Glomerular endothelial cell (primary cell): ENCODE measurements around the gene DRD2. TPM values are rescaled to one million over a fixed set of nuclear protein-coding genes. Genes with fewer than 3 reads are reported as not detected.

Experiments
- DNase-seq: peaks from one replicate; pipeline ENCODE4 v3.0.0-alpha.2; 2011; ENCODE audit warnings: low read depth, low spot score; ENCODE audit errors: extremely low read depth
- total RNA-seq: library from RNA; depleted of rRNA; stranded (reverse); fragments of >200 nt; gene quantifications from 2 replicates; pipeline ENCODE4 v1.2.3, GENCODE V29; 2015

DRD2 gene
- total RNA-seq, 1 donor from 2014 or later, result not detected

DNA sequence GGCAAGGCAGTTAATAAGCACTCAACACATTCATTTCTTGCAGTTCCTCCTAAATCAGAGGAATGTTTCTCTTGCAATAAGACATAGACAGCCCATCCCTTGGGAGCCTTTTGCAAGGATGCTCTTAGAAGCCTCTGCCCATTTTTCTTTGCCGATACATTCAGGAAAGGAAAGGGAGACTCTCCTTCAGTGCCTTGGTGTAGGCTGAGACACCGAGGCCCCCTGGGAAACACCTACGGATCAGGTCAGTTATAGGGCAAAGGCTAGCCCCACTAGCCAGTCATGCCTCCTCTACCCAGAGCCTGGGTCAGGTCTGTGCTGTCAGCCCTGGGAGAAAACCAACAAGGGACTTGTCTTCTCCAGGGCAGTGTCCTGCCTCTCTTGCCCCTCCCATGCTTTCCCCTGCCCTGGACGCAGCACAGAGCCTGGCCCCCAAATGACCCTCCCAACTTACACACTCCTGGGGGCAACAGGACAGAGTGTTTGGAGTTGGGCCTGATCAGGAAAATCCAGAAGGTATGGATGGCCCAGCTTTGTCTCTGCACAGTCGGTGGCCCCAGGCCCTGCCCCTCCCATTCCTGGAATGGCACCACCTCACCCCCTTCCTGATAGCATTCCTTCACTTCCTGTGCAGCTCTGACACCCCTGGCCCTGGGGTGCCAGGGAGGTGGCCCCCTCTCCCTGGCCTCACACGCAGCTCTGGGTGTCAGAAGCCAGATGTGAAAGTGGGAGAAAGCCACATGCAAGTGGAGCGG, 69.3 kb downstream of the DRD2 start:
- DNase-seq, result no peak

DNA sequence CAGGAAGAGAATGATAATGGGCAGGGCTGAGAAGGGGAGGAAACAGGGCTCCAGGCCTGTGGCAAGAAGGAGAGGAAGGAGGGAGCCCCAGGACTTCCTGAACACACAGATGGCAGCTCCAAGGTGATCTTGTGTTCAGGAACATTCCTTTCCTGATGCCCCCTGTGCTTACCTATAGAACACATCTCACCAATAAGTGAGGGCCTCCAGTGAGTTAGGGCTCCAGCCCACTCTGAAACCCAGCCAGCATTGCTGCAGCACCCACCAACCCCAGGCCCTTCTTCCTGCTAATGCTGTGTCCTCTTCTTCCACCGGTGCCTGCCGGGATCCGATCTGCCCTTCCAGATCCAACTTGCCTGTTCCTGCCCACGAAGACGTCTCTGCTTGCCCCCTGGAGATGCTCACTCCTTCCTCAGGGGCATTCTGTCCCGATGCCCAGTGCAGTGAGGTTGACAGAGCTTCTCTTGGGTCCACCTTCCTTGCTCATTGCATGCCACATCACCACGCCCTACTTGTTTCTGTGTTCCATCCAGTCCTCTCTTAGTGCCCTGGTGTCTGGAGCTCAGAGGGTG, 70.3 kb downstream of the DRD2 start:
- DNase-seq, result no peak

DNA sequence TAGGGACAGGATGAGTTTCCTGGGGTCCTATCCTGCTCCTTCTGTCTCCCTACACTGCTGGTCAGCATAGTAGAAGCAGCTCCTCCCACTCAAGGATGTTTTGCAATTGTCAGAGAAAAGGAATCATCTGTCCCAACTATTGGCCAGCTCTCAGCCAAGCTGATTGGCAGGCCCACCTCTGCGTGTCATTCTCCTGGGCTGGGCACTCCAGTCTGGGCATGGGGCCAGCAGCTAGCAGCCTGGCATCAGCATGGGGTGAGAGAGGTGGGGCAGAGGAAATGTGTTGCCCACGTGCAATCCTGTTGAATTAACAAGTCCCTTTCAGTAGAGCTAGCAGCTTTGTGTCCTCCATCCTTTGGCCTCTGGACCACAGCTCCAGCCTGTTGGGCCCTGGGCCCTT, 73.5 kb downstream of the DRD2 start:
- no peak for DNase-seq

DNA sequence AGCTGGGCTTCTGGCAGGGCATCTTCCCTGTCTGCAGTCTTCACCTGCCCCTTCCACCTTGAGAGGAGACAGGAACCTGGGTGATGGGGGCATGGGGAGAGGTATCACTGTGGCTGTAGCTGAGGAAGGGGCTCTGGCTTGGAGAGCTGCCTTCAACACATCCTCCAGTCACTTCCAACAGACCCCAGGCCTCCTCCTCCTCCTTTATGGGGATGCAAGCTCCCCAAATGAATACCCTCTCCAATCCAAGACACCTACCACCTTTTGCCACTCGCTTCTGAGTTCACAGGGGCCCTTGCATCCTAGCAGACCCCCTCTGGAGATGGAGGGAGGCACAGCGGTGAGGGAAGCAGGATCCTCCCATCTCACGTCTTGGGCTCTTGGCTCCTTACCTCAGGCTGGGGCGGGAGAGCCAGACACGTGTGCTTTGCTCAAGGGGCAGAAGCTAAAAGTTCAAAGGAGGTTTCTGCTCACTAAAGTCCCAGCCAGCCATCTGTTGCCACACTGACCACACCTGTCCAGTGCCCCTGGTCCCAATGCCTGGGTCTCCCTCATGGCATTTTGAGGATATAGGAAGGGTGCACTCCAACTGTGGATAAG, 74.5 kb downstream of the DRD2 start:
- no peak for DNase-seq

DNA sequence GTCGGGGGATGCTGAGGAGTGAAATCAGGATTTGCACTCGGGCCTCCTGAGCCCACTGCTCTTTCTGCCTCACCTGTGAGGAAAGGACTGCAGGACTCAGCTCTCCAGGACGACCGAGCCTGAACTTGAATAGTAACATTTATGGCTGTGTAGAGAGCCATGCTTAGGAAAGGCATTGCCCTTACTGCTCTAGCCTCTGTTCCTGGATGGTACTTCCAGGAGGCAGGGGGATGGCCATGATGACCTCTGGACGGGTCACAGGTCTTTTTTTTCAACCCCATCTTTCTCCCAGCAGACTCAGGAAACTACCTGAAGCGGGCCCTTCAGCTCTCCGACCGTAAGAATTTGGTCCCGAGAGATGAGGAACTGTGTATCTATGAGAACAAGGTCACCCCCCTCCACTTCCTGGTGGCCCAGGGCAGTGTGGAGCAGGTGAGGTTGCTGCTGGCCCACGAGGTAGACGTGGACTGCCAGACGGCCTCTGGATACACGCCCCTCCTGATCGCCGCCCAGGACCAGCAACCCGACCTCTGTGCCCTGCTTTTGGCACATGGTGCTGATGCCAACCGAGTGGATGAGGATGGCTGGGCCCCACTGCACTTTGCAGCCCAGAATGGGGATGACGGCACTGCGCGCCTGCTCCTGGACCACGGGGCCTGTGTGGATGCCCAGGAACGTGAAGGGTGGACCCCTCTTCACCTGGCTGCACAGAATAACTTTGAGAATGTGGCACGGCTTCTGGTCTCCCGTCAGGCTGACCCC, 76.3 kb downstream of the DRD2 start:
- no peak for DNase-seq

DNA sequence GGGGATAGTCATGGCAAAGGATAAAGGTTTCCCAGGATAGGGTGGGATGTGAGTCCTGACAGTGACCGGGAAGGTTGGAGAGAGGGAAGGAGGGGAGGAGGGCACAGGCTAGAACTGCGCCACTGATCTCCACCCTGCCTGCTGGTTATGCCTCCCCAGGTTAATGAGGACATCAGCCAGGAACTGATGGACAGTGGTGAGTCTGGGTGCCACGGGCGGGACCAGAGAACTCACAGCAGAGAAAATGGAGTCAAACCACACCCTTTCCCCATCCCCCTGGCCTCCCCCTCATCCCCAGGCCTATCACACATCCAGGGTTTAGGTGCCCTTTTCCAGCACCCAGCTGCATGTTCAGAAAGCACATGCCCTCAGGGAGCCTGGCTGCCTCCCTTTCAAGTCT, 77.4 kb downstream of the DRD2 start:
- DNase-seq, result no peak

DNA sequence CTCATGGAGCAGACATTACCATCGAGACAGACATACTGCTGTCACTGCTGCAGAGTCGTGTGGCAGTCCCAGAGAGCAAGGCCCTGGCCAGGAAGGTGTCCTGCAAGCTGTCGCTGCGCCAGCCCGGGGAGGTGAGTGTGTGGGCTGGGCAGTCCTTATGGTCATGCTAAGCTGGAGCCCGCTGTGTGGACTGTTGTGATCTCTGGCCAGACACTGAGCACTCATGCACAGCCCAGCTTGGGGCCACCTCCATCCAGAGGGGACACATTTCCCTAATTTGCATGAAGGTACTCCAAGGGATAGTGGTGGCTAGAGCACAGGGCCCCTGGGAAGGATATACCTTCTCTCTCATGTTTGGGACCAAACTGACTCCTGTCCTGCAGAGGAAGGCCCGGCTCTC, 78.0 kb downstream of the DRD2 start:
- no peak for DNase-seq

DNA sequence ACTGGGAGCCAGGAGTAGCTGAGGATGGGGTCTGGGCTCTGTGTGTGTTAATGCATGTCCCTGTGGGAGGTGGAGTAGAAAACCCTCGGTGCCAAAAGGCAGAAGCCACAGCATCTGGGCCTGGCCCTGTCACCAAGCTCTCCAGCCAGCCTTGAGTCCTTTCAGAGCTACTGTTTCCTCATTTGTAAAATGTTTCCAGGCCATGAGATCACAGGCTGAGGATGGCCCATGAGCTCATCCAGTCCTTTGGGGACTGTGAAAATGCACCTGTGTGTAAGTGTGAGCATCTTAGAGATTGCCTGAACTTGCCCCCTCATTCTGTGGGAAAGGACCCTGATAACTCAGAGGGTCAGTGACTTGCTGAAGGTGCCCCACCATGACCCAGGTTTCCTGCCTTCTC, 78.5 kb downstream of the DRD2 start:
- no peak for DNase-seq

DNA sequence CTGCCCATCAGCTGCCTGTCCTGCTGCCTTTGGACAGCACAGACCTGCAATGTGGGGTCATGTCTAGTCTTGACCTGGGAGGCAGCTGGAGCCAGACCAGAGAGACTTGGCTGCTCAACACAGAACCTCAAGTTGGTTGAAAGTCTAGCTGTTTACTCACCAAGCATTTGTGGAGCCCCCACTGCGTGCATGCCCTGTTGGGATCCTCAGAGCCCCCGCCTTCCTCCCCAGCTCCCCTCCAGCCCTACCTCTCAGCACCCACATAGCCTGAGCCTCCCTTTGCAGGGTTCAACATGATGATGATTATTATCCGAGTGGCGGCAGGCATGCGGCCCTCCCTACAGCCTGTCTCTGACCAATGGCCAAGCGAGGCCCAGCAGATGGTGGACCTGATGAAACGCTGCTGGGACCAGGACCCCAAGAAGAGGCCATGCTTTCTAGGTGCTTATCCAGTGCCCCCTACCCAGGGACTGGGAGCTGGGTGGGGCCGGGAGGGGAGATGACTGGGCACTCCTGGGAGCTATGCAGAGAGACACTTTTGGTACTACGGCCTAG, 79.3 kb downstream of the DRD2 start:
- DNase-seq, result no peak

DNA sequence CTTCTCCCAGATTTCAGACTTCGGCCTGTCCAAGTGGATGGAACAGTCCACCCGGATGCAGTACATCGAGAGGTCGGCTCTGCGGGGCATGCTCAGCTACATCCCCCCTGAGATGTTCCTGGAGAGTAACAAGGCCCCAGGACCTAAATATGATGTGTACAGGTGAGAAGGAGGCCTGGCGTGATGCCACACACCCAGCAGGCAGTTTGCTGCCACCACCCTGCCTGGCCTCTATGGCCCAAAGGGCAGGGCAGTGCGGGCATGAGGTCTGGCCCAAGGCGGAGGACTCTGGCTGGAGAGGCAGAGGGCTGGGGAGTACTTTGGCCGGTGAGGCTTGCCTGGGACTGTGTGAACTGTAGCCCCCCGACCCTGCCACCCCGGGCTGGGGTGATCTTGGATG, 80.3 kb downstream of the DRD2 start:
- DNase-seq, result no peak

DNA sequence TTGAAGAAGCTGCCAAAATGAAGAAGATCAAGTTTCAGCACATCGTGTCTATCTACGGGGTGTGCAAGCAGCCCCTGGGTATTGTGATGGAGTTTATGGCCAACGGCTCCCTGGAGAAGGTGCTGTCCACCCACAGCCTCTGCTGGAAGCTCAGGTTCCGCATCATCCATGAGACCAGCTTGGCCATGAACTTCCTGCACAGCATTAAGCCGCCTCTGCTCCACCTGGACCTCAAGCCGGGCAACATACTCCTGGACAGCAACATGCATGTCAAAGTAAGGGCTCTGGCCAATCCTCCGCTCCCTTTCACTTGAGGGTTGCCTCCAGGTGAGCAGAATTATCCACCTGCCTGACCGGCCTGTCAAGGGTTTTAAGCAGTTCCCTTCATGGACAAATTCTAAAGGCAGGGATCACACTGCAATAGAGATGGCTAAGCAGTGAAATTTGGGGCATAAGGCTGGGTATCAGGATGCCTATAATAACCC, 81.7 kb downstream of the DRD2 start:
- DNase-seq, result no peak

DNA sequence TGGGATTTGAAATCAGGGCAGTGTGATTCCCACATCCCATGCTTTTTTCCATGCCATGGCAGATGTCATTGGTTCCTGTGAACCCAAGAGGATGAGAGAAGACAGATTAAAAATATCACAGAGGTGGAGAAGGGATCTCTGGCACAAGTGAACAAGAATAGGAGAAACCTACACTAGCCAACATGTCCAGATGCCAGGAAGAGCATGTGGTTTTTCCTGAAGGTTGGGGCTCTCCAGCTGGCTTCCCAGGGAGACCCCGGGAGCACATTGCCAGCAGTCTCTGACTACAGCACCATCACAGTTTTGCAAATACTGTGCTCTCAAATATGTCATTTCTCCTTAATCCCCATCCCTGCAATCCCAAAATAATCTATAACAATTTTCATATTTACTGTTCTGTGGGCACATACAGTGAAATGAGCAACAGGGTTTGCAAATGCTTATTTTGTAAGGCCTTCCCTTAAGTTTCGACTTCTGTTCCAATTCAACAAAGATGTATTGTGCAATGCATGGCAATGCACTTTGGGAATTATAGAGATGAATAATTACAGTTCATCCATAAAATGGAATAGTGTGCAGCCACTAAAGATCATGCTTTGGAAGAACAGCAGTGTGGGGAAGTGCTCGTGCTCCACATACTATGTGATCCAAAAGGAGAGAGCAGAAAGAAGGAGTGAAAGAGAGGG, 82.8 kb downstream of the DRD2 start:
- no peak for DNase-seq

DNA sequence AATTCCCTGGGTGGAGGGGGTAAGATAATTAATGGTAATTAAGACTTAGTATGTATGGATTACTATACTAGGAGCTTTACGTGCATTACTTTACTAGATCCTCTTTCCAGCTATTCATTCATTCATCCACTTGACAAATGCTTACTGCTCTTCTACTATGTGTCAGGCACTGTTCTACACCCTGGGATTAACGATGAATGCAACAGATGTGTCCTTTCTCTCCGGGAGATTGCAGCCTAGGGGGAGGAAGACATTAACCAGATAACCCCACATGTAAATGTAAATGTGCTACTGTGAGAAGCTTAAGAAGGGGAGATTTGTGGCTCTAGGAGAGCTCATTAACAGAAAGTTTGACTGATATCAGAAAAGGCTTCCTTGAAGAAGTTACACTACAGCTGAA, 85.9 kb downstream of the DRD2 start:
- DNase-seq, result no peak

DNA sequence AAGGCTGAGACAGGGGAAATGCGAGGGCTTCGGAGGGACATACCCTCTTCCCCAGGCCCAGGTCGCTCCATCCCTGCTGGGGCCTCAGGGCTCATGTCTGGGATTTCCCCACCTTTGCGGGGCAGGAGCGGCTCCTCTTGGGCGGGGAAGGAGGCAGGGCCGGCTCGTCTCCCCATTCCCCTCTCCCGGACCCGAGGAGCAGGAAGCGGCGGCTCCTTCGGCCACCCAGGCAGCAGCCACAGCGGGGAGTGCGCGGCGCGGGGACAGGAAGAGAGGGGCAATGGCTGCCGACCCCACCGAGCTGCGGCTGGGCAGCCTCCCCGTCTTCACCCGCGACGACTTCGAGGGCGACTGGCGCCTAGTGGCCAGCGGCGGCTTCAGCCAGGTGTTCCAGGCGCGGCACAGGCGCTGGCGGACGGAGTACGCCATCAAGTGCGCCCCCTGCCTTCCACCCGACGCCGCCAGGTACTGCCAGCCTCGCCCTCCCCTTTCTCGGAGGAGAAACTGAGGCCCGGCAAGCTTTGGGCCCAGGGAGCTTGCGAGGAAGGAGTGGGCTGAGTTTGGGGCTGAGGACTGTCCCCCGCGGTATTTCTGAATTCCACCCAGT, 87.5 kb downstream of the DRD2 start, which contains the start of gene ANKK1:
TSS of gene ANKK1 (plus strand) at position 175 of the 607 bp plus-strand sequence. CDS start at position 281, 106 bp downstream.
- DNase-seq, result no peak

DNA sequence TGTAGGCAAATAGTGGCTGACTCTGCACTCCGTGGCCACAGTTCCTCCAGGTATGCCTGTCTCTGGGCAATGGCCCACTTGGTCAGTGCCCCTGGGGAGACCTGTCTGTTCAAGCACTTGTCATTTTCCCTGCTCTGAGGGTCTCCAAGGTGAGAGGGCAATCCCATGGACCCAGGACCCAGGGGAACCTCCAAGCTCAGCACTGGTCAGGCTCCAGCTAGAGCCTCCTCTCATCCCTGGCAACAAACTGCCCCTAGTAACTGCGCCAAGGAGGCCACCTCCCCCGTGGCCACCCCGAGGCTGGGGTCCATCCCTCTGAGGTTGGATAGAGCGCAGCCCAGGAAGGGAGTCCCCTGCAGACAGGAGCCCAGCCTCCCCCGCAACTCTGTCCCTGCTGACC, 88.3 kb downstream of the DRD2 start:
- DNase-seq, result no peak

DNA sequence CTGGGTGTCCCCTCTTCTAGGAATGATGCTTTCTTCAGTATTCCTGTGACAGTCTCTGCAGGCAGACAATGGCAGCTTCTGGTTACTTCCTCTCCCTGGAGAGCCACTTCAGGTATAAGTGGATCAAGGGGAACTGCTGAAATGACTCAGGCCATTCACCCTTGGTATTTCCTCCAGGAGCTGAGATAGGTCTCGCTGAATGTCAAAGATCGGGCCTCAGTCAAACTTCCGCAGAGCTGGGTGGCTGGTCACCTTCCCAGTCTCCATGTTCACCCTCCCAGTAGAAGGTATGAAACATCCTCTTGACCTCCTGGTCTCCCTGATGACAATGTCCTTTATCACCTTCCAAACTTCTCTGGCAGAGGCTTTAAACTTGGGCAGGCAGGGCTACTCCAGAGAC, 89.4 kb downstream of the DRD2 start:
- DNase-seq, result no peak

DNA sequence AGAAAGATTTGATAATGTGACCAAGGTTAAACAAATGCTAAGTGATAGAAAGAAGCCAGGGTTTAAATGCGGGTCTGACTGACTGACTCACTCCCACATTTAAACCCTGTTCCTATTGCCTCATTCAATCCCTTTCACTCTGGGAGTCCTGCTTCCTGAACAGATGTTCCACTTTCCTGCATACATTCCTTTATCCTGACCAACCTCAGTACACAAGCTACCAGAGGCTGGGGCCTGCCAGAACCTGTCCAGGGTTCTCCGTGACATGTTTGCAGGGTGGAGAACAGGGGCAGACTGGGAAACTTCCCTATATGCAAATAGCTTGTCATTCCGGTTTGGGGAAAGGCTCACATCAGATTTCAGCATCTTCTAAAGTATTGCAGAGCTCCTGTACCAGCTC, 90.6 kb downstream of the DRD2 start:
- DNase-seq, result peak; percentile 72

DNA sequence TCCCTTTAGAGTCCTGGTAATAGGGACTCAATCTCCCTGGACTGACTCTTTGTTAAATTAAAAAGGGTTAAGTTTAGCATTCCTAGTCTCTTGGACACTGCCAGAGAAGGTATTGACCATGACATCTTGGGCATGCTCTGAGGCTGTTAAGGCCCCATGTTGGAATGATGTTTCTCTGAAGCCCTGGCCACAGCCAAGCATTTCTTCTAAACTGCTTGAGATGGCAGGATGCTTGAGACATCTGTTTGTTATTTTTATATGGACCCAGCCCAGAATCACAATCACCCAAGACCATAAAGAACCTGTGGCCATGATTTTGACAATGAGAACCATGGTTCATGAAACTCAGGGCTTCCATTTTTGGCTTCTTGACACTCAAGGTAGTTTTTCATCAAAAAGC, 93.1 kb downstream of the DRD2 start:
- DNase-seq, result no peak

DNA sequence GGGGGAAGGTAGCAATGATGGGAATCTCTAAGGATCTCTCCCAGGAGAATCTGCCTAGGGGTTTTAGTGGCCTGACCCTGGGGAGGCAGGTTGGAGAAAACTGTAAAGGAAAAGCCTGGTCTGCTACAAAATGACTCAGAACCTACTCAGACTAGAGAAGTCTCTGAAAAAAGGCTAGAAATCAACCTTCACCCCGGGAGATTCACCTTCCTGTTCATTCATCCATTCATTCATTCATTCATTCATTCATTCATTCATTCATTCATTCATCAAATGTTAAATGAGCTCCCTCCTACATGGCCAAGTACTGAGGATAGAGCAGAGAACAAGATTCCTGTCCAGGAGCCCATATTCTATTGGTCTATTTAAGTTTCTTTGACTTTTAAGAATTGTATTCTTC, 96.5 kb downstream of the DRD2 start:
- no peak for DNase-seq
